ENCODE measurements around the gene ERMP1.

The ERMP1 gene

GRCh38 chr9:5851445-5851844 lies 18.5 kb upstream of the ERMP1 start:
- no peak overlapping the region for H3K4me3 ChIP-seq (ENCODE audit: low read length)
- no peak overlapping the region for H3K9ac ChIP-seq (ENCODE audit: low read length)
- no peaks in the 10 kb centered on the region for H3K9me3 ChIP-seq (ENCODE audit: control insufficient read depth, low read length)
- no peaks in the 10 kb centered on the region for H3K4me1 ChIP-seq (ENCODE audit: control insufficient read depth, insufficient read depth, low read length)
- H3K36me3 ChIP-seq (ENCODE audit: control insufficient read depth, insufficient read depth, low read length): no peaks in the 10 kb centered on the region
- H3K27me3 ChIP-seq (ENCODE audit: control insufficient read depth, insufficient read depth, low read length): no peaks in the 10 kb centered on the region

DNA sequence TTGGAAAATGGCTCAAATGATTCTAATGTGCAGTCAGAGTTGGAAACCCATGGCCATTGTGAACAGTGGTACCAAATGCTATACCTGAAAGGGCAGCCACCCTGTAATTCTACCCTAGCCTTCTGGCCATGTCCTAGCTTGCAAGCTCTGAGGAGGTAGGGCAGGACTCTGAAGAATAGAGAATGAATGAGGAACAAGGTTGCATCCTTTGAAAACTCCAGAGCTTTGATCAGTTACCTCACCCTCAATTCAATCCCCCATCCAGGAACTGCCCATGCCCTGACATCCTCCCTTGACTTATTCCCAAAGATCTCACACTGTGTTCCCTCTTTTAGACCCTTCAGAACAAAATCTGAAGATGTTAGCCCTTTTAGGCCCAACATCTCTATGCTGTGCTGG lies 17.8 kb upstream of the ERMP1 start:
- Histone ChIP-seq H3K4me1 (ENCODE audit: control insufficient read depth, insufficient read depth, low read length) (no peaks in the 10 kb centered on the region), H3K27me3 (ENCODE audit: control insufficient read depth, insufficient read depth, low read length) (no peaks in the 10 kb centered on the region), H3K36me3 (ENCODE audit: control insufficient read depth, insufficient read depth, low read length) (no peaks in the 10 kb centered on the region), H3K9ac (ENCODE audit: low read length) (no peak overlapping the region), H3K4me3 (ENCODE audit: low read length) (no peak overlapping the region), H3K9me3 (ENCODE audit: control insufficient read depth, low read length) (no peaks in the 10 kb centered on the region)

DNA sequence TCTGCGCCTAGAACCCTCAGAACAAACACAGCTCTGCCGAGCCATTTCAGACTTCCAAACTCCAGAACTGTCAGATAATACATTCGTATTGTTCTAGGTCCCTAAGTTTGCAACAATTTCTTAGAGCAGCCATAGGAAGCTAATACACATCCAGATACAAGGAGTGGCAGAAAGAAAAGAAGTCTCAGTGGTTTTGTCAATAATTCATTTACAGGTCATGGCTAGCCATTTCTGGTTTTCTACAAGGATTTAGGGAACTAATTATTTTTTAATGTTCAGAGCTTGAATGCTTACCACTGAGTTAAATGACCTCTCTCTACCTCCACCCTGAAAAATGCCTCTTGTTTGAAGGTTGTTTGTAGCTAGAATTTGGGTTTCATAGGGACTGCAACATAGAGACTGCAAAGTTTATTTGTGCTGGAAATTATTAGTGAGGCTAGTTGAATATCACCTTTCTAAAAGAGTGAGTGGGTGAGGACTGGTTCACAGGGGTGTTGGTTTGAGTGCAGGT lies 15.5 kb upstream of the ERMP1 start:
- no peaks in the 10 kb centered on the region for H3K9me3 ChIP-seq (ENCODE audit: control insufficient read depth, low read length)

DNA sequence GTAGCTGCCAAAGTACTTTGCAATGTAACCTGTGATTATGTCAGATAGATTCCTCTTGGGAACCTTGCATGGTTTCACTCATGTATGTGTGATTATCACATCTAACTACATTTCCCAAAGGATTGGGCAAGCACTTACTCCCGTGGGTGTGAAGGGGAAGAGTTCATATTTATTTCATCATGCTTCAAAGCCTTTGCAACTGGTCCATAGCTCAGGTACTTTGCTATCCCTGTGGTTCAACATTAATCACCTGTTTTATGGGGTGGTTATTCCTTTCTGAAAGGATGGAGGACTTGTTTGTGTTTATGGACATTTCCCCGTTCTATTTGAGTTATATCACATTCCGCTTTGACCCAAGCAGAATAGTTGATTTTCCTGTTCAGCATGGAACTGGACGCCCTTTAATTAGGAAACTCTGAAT lies 13.6 kb upstream of the ERMP1 start:
- Histone ChIP-seq H3K36me3 (ENCODE audit: control insufficient read depth, insufficient read depth, low read length) (no peaks in the 10 kb centered on the region), H3K27me3 (ENCODE audit: control insufficient read depth, insufficient read depth, low read length) (no peaks in the 10 kb centered on the region)

More for the DNA sequence above, 15.5 kb upstream of the ERMP1 start:
- H3K4me3 ChIP-seq (ENCODE audit: low read length): no peak overlapping the region
- peaks cover 6% of the 10 kb centered on the region for H3K4me1 ChIP-seq (ENCODE audit: control insufficient read depth, insufficient read depth, low read length)
- H3K27me3 ChIP-seq (ENCODE audit: control insufficient read depth, insufficient read depth, low read length): no peaks in the 10 kb centered on the region
- no peak overlapping the region for H3K9ac ChIP-seq (ENCODE audit: low read length)
- H3K36me3 ChIP-seq (ENCODE audit: control insufficient read depth, insufficient read depth, low read length): no peaks in the 10 kb centered on the region

GRCh38 chr9:5846096-5846495 lies 13.2 kb upstream of the ERMP1 start:
- Histone ChIP-seq H3K4me3 (ENCODE audit: low read length) (no peak overlapping the region), H3K36me3 (ENCODE audit: control insufficient read depth, insufficient read depth, low read length) (no peaks in the 10 kb centered on the region), H3K4me1 (ENCODE audit: control insufficient read depth, insufficient read depth, low read length) (peaks cover 15% of the 10 kb centered on the region), H3K9me3 (ENCODE audit: control insufficient read depth, low read length) (no peaks in the 10 kb centered on the region), H3K9ac (ENCODE audit: low read length) (no peak overlapping the region), H3K27me3 (ENCODE audit: control insufficient read depth, insufficient read depth, low read length) (no peaks in the 10 kb centered on the region)

More for the DNA sequence above, 13.6 kb upstream of the ERMP1 start:
- no peak overlapping the region for H3K4me3 ChIP-seq (ENCODE audit: low read length)
- H3K4me1 ChIP-seq (ENCODE audit: control insufficient read depth, insufficient read depth, low read length): peaks cover 15% of the 10 kb centered on the region
- H3K9me3 ChIP-seq (ENCODE audit: control insufficient read depth, low read length): no peaks in the 10 kb centered on the region
- no peak overlapping the region for H3K9ac ChIP-seq (ENCODE audit: low read length)

DNA sequence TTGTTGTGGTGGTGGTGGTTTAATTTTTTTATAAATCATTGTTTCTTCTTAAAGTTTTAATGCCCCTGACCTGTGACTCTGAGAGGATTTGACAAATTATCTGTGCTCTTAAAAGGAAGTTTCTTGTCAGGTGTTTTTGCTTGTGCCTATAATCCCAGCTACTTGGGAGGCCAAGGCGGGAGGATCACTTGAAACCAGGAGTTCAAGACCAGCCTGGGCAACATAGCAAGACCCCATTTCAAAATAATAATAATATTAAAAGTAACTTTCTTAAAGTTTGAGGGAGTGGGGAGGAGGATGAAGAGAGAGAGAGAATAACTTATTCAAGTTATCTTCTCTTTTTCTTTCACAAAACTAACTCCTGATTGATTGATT lies 12.2 kb upstream of the ERMP1 start:
- no peak overlapping the region for H3K9ac ChIP-seq (ENCODE audit: low read length)
- no peak overlapping the region for H3K4me3 ChIP-seq (ENCODE audit: low read length)
- peaks cover 15% of the 10 kb centered on the region for H3K4me1 ChIP-seq (ENCODE audit: control insufficient read depth, insufficient read depth, low read length)
- H3K27me3 ChIP-seq (ENCODE audit: control insufficient read depth, insufficient read depth, low read length): no peaks in the 10 kb centered on the region
- no peaks in the 10 kb centered on the region for H3K36me3 ChIP-seq (ENCODE audit: control insufficient read depth, insufficient read depth, low read length)
- no peaks in the 10 kb centered on the region for H3K9me3 ChIP-seq (ENCODE audit: control insufficient read depth, low read length)

- H3K4me1 ChIP-seq (ENCODE audit: control insufficient read depth, insufficient read depth, low read length): peaks cover 25% of the 10 kb centered on the region
- H3K9me3 ChIP-seq (ENCODE audit: control insufficient read depth, low read length): no peaks in the 10 kb centered on the region
- H3K36me3 ChIP-seq (ENCODE audit: control insufficient read depth, insufficient read depth, low read length): no peaks in the 10 kb centered on the region
- H3K4me3 ChIP-seq (ENCODE audit: low read length): no peak overlapping the region
- H3K9ac ChIP-seq (ENCODE audit: low read length): no peak overlapping the region
- H3K27me3 ChIP-seq (ENCODE audit: control insufficient read depth, insufficient read depth, low read length): no peaks in the 10 kb centered on the region
Measured at GRCh38 chr9:5843794-5844471, 11.0 kb upstream of the ERMP1 start.

- Histone ChIP-seq H3K4me1 (ENCODE audit: control insufficient read depth, insufficient read depth, low read length) (peaks cover 27% of the 10 kb centered on the region), H3K4me3 (ENCODE audit: low read length) (no peak overlapping the region), H3K9ac (ENCODE audit: low read length) (peak overlapping the region; percentile 23), H3K27me3 (ENCODE audit: control insufficient read depth, insufficient read depth, low read length) (no peaks in the 10 kb centered on the region), H3K9me3 (ENCODE audit: control insufficient read depth, low read length) (no peaks in the 10 kb centered on the region), H3K36me3 (ENCODE audit: control insufficient read depth, insufficient read depth, low read length) (no peaks in the 10 kb centered on the region)
Measured at GRCh38 chr9:5842929-5843793, 10.2 kb upstream of the ERMP1 start.

- Histone ChIP-seq H3K9me3 (ENCODE audit: control insufficient read depth, low read length) (no peaks in the 10 kb centered on the region), H3K27me3 (ENCODE audit: control insufficient read depth, insufficient read depth, low read length) (no peaks in the 10 kb centered on the region), H3K9ac (ENCODE audit: low read length) (no peak overlapping the region), H3K4me1 (ENCODE audit: control insufficient read depth, insufficient read depth, low read length) (peaks cover 27% of the 10 kb centered on the region), H3K4me3 (ENCODE audit: low read length) (no peak overlapping the region), H3K36me3 (ENCODE audit: control insufficient read depth, insufficient read depth, low read length) (no peaks in the 10 kb centered on the region)
Measured at GRCh38 chr9:5841771-5842573, 9.1 kb upstream of the ERMP1 start.

DNA sequence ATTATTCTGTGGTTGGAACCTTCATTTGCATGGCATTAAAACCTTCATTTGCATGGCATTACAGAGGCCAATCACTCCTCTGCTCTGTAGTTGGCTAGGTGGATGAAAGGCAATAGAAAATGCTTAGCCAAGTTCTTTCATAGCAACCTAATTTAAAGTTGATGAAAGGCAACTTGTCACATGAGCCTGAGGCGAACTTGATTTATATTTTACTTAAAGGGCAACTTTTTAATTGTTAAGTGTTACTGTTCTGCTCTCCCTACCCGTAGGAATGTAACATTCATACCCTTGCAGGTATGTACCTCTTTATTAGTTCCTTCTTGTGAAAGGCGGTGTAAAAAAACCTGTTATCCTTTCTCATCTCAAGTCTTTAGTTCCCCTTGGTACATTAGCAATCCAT lies 7.9 kb upstream of the ERMP1 start:
- peaks cover 27% of the 10 kb centered on the region for H3K4me1 ChIP-seq (ENCODE audit: control insufficient read depth, insufficient read depth, low read length)
- H3K9ac ChIP-seq (ENCODE audit: low read length): no peak overlapping the region
- H3K4me3 ChIP-seq (ENCODE audit: low read length): no peak overlapping the region
- H3K27me3 ChIP-seq (ENCODE audit: control insufficient read depth, insufficient read depth, low read length): no peaks in the 10 kb centered on the region
- no peaks in the 10 kb centered on the region for H3K9me3 ChIP-seq (ENCODE audit: control insufficient read depth, low read length)
- no peaks in the 10 kb centered on the region for H3K36me3 ChIP-seq (ENCODE audit: control insufficient read depth, insufficient read depth, low read length)

- Histone ChIP-seq H3K9ac (ENCODE audit: low read length) (no peak overlapping the region), H3K4me1 (ENCODE audit: control insufficient read depth, insufficient read depth, low read length) (peaks cover 27% of the 10 kb centered on the region), H3K9me3 (ENCODE audit: control insufficient read depth, low read length) (no peaks in the 10 kb centered on the region), H3K27me3 (ENCODE audit: control insufficient read depth, insufficient read depth, low read length) (no peaks in the 10 kb centered on the region), H3K36me3 (ENCODE audit: control insufficient read depth, insufficient read depth, low read length) (no peaks in the 10 kb centered on the region), H3K4me3 (ENCODE audit: low read length) (no peak overlapping the region)
Measured at GRCh38 chr9:5839572-5839902, 6.6 kb upstream of the ERMP1 start.
